ENCODE measurements around the gene ATP6V1F. TPM values are rescaled to one million over a fixed set of nuclear protein-coding genes. Genes with fewer than 3 reads are reported as not detected.
"Not testable (repeated sequence)": the region's sequence is repeated elsewhere in the genome, so short reads cannot be mapped to it uniquely, and the experiment has no call there.

The ATP6V1F gene
- total RNA-seq, 1 donor from 2014 or later, result 74.6 TPM

GRCh38 chr7:128912709-128913495, 50.2 kb downstream of the ATP6V1F start:
- DNase-seq (ENCODE audit: low spot score in 2 of 2); FAIRE-seq: not testable (repeated sequence)

GRCh38 chr7:128913870-128914565, 51.4 kb downstream of the ATP6V1F start:
- FAIRE-seq (no peak), DNase-seq (ENCODE audit: low spot score in 2 of 2) (no peak)

- DNase-seq (ENCODE audit: low spot score in 2 of 2) (no peak), FAIRE-seq (no peak)
Measured at GRCh38 chr7:128914566-128915151, 52.0 kb downstream of the ATP6V1F start.

- DNase-seq (ENCODE audit: low spot score in 2 of 2) (no peak), FAIRE-seq (no peak)
Measured at GRCh38 chr7:128915271-128915819, 52.7 kb downstream of the ATP6V1F start.

Other genes with a start within 250 kb of the ATP6V1F start
- gene GARIN1A, start 190.6 kb upstream of the ATP6V1F start, total RNA-seq, result 0.82 TPM
- 55.0 TPM for gene CALU, start 123.5 kb upstream of the ATP6V1F start, total RNA-seq
- gene OPN1SW, start 87.1 kb upstream of the ATP6V1F start, total RNA-seq, result not detected
- gene CCDC136, start 70.9 kb upstream of the ATP6V1F start, total RNA-seq, result 38.3 TPM
- 2.4 TPM for gene FLNC, start 32.5 kb upstream of the ATP6V1F start, total RNA-seq
- gene KCP, start 47.9 kb downstream of the ATP6V1F start, total RNA-seq, result 0.41 TPM
- 1.2 TPM for gene IRF5, start 75.1 kb downstream of the ATP6V1F start, total RNA-seq
- gene TNPO3, start 192.3 kb downstream of the ATP6V1F start, total RNA-seq, result 101 TPM